Measurements from ENCODE around the gene RPA3.
A peak's percentile ranks its signal among the peaks of the same experiment; 100 is the strongest.

Gene RPA3

GRCh38 chr7:7647495-7648036 lies 70.8 kb downstream of the RPA3 start:
- no peak for TF ChIP-seq CTCF (IDR thresholded peaks at IDR 0.05)
- Histone ChIP-seq H3K27ac (no peak overlapping the region), H3K4me3 (no peak overlapping the region)
- no peak for DNase-seq (ENCODE audit: low spot score)

- H3K4me3 ChIP-seq = peak overlapping the region; percentile 92
- DNase-seq (ENCODE audit: low spot score) = no peak
- no peak overlapping the region for H3K27ac ChIP-seq
- no peak for TF ChIP-seq CTCF (IDR thresholded peaks at IDR 0.05)
These were observed 76.3 kb downstream of the RPA3 start for GRCh38 chr7:7642081-7642480.

GRCh38 chr7:7641129-7641663 lies 77.2 kb downstream of the RPA3 start:
- peak overlapping the region; percentile 92 for H3K4me3 ChIP-seq
- DNase-seq (ENCODE audit: low spot score) = no peak
- peak overlapping the region; percentile 78 to 93 for H3K27ac ChIP-seq
- no peak for TF ChIP-seq CTCF (IDR thresholded peaks at IDR 0.05)

GRCh38 chr7:7640221-7641128 lies 77.9 kb downstream of the RPA3 start, which contains the start of gene UMAD1:
Gene UMAD1 (plus strand): TSS chr7:7640752. CDS start chr7:7673372, 32,620 bp downstream.
- no peak for TF ChIP-seq CTCF (IDR thresholded peaks at IDR 0.05)
- H3K27ac ChIP-seq = peak within 1 kb of the TSS; percentile 78 to 93
- peak within 1 kb of the TSS; percentile 92 for H3K4me3 ChIP-seq
- peak; percentile 100 for DNase-seq (ENCODE audit: low spot score)

GRCh38 chr7:7639847-7640220 lies 78.6 kb downstream of the RPA3 start:
- peak overlapping the region; percentile 54 to 93 for H3K27ac ChIP-seq
- TF ChIP-seq CTCF (IDR thresholded peaks at IDR 0.05) = no peak
- no peak for DNase-seq (ENCODE audit: low spot score)
- peak overlapping the region; percentile 92 for H3K4me3 ChIP-seq

GRCh38 chr7:7639421-7639820 lies 79.0 kb downstream of the RPA3 start:
- DNase-seq (ENCODE audit: low spot score) = no peak
- TF ChIP-seq CTCF (IDR thresholded peaks at IDR 0.05) = no peak
- Histone ChIP-seq H3K4me3 (peak overlapping the region; percentile 92), H3K27ac (no peak overlapping the region)
